Adipocyte (in vitro differentiated cells): Measurements from ENCODE around the gene TNFRSF19.

ENCODE experiments used
- DNase-seq: peaks from one replicate; pipeline ENCODE4 v3.0.0-alpha.2; 2015; ENCODE audit warnings: low read depth
- H3K27me3 ChIP-seq: replicated peaks from 2 replicates; pipeline ENCODE4 v1.7.0; 2013; ENCODE audit warnings: mild to moderate bottlenecking, low read length, moderate library complexity; ENCODE audit not compliant: control insufficient read depth, insufficient read depth
- H3K36me3 ChIP-seq: 2 replicates; pipeline ENCODE4 v1.7.0; 2013; ENCODE audit warnings: low read length, mild to moderate bottlenecking, moderate library complexity; ENCODE audit not compliant: control insufficient read depth, insufficient read depth, severe bottlenecking
- H3K4me1 ChIP-seq: 2 replicates; pipeline ENCODE4 v1.7.0; 2013; ENCODE audit warnings: mild to moderate bottlenecking, low read length, moderate library complexity; ENCODE audit not compliant: control insufficient read depth, insufficient read depth
- H3K4me3 ChIP-seq: 2 replicates; pipeline ENCODE4 v1.7.0; 2013; ENCODE audit warnings: mild to moderate bottlenecking, low read length, moderate library complexity
- H3K9ac ChIP-seq: 2 replicates; pipeline ENCODE4 v1.7.0; 2013; ENCODE audit warnings: mild to moderate bottlenecking, low read length, moderate library complexity
- H3K9me3 ChIP-seq: 2 replicates; pipeline ENCODE4 v1.7.0; 2013; ENCODE audit warnings: mild to moderate bottlenecking, low read length, moderate library complexity; ENCODE audit not compliant: control insufficient read depth

TNFRSF19 gene

GRCh38 chr13:23620613-23621315 lies 50.6 kb downstream of the TNFRSF19 start:
- peaks cover 12% of the 10 kb centered on the region for H3K9me3 ChIP-seq
- H3K4me1 ChIP-seq, result peaks cover 22% of the 10 kb centered on the region
- no peak overlapping the region for H3K4me3 ChIP-seq
- H3K36me3 ChIP-seq, result no peaks in the 10 kb centered on the region
- H3K27me3 ChIP-seq, result no peaks in the 10 kb centered on the region
- H3K9ac ChIP-seq, result no peak overlapping the region
- no peak for DNase-seq

- peak; percentile 48 for DNase-seq
- Histone ChIP-seq H3K9me3 (peaks cover 12% of the 10 kb centered on the region), H3K4me3 (no peak overlapping the region), H3K4me1 (peaks cover 22% of the 10 kb centered on the region), H3K9ac (no peak overlapping the region), H3K27me3 (no peaks in the 10 kb centered on the region), H3K36me3 (no peaks in the 10 kb centered on the region)
Observed at GRCh38 chr13:23621316-23621645, 51.1 kb downstream of the TNFRSF19 start.

- Histone ChIP-seq H3K9ac (no peak overlapping the region), H3K27me3 (no peaks in the 10 kb centered on the region), H3K4me1 (peaks cover 11% of the 10 kb centered on the region), H3K9me3 (peaks cover 12% of the 10 kb centered on the region), H3K4me3 (no peak overlapping the region), H3K36me3 (no peaks in the 10 kb centered on the region)
- DNase-seq, result no peak
Observed at GRCh38 chr13:23622985-23623384, 52.8 kb downstream of the TNFRSF19 start.

DNA sequence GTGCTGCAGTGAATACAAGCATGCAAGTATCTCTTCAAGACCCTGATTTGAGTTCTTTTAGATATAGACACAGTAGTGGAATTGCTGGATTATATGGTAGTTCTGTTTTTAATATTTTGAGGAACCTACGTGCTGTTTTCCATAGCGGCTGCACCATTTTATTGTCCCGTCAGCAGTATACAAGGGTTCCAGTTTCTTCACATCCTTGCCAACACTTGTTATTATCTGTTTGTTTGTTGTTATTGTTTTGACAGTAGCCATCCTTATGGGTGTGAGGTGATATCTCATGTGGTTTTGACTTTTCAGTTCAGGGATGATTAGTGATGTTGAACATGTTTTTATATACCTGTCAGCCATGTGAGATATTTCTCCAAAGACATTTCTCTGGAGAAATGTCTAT lies 53.2 kb downstream of the TNFRSF19 start:
- Histone ChIP-seq H3K9me3 (peaks cover 12% of the 10 kb centered on the region), H3K9ac (no peak overlapping the region), H3K4me3 (no peak overlapping the region), H3K27me3 (no peaks in the 10 kb centered on the region), H3K36me3 (no peaks in the 10 kb centered on the region), H3K4me1 (peaks cover 8% of the 10 kb centered on the region)
- no peak for DNase-seq

- no peak for DNase-seq
- no peak overlapping the region for H3K4me3 ChIP-seq
- H3K9ac ChIP-seq, result no peak overlapping the region
- H3K4me1 ChIP-seq, result no peaks in the 10 kb centered on the region
- H3K27me3 ChIP-seq, result no peaks in the 10 kb centered on the region
- H3K9me3 ChIP-seq, result peaks cover 12% of the 10 kb centered on the region
- H3K36me3 ChIP-seq, result no peaks in the 10 kb centered on the region
Observed at GRCh38 chr13:23626700-23627099, 56.5 kb downstream of the TNFRSF19 start.

DNA sequence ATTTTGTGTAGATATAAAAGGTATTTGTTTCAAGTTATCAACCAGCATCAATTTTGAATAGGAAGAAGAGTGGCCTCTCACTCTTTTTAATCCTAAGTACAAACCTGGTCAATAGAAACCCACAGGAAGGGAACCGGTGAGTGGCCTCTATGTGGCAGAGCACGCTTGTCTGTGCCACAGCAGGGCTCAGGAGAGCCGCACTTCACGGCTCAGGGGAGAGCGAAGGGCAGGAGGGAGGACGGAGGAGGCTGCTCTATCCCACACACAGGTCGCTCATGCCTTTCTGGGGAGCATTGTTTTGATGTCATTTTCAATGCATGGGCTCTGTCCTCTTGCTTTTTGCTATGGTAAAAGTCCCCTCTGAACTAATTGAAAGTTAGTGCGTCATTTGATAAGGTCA lies 57.2 kb downstream of the TNFRSF19 start:
- Histone ChIP-seq H3K4me1 (no peaks in the 10 kb centered on the region), H3K4me3 (no peak overlapping the region), H3K36me3 (no peaks in the 10 kb centered on the region), H3K27me3 (no peaks in the 10 kb centered on the region), H3K9ac (no peak overlapping the region), H3K9me3 (peaks cover 12% of the 10 kb centered on the region)
- no peak for DNase-seq

DNA sequence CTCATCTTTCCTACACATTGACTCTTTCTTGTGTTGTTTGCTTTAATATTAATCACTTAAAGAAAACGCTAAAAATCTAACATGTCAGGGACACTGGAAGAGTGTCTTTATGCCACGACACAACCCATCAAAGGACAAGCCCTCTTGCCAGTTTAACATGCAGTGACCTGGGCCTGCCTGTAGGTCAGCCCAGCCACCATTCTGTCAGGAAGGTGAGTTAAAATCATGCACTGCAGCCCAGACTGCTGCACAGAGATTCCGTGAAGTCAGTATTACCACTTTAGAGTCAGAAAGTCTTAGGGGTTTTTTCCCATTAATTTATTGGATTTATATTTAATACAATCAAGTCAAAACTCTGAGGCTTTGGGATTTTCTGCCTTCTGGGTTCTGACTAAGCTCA lies 58.0 kb downstream of the TNFRSF19 start:
- H3K4me3 ChIP-seq, result no peak overlapping the region
- H3K9me3 ChIP-seq, result peaks cover 8% of the 10 kb centered on the region
- H3K36me3 ChIP-seq, result no peaks in the 10 kb centered on the region
- no peaks in the 10 kb centered on the region for H3K27me3 ChIP-seq
- DNase-seq, result no peak
- no peak overlapping the region for H3K9ac ChIP-seq
- H3K4me1 ChIP-seq, result no peaks in the 10 kb centered on the region

DNA sequence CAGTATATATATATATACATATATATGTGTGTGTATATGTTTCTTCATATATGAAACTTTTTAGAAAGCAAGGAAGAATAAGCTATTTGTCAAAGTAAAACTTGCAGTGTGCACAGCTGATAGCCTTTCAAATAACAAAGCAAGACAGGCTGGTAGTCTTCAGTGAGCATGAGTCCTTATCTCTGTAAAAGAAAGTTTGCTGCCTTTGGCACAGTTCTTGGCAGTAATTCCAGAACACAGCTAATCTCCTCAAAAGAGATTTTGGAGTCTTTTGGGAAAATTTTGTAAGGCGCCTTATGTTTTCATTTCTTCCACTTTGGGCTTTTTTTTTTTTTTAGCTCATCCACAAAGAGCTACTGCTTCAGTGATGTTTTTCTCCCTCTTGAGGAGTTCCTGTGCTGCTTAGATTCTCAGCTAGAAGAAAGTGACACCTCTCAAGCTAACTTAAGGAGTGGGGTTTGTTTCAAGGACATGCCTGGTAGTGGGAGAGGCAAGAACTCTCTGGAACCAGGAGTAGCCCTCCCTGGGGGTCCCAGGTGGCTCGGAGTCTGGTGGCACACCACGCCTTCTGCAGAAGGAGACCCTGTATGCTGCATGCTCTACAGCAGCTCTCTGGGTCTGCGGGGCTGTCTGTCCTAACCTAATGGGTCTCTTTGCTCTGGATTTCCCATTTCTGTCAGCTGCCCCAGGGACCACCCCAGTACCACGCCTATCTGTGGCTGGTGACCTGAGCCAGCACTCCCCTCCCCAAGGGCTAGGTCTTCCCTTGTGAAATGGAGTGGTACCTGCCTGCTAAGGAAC lies 58.8 kb downstream of the TNFRSF19 start:
- H3K27me3 ChIP-seq, result no peaks in the 10 kb centered on the region
- H3K4me1 ChIP-seq, result no peaks in the 10 kb centered on the region
- H3K36me3 ChIP-seq, result no peaks in the 10 kb centered on the region
- H3K9me3 ChIP-seq, result peaks cover 2% of the 10 kb centered on the region
- DNase-seq, result peak; percentile 40
- no peak overlapping the region for H3K9ac ChIP-seq
- H3K4me3 ChIP-seq, result no peak overlapping the region

DNA sequence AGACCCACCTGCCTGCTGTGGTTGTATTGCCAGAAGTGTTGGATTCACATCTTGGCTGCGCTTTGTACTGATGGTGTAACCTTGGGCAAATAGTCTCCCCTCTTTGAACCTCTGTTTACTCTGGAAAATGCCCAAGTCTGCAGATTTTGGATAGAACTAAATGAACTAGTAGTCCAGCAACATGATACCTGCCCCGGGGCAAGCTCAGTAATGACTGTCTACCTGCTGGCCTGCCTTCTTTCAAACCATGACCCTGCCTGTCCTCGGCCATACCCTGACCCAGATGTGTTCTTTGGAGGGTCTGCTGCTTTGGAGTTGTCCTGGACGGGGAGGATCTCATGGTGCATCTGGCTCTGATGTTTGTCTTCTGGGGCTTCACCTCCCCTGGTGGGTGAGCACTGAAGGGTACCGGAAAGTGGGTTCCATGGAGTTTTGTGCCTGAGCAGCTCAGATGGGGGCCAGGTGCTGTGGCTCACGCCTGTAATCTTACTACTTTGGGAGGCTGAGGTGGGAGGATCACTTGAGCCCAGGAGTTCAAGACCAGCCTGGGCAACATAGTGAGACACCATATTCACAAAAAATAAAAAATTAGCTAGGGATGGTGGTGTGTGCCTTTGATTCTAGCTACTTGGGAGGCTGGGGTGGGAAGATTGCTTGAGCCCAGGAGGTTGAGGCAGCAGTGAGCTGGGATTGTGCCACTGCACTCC lies 59.5 kb downstream of the TNFRSF19 start:
- H3K4me3 ChIP-seq, result no peak overlapping the region
- DNase-seq, result no peak
- no peaks in the 10 kb centered on the region for H3K4me1 ChIP-seq
- H3K9ac ChIP-seq, result no peak overlapping the region
- no peaks in the 10 kb centered on the region for H3K9me3 ChIP-seq
- H3K36me3 ChIP-seq, result no peaks in the 10 kb centered on the region
- no peaks in the 10 kb centered on the region for H3K27me3 ChIP-seq

GRCh38 chr13:23630349-23631093 lies 60.3 kb downstream of the TNFRSF19 start:
- no peaks in the 10 kb centered on the region for H3K36me3 ChIP-seq
- no peaks in the 10 kb centered on the region for H3K27me3 ChIP-seq
- H3K4me3 ChIP-seq, result no peak overlapping the region
- no peaks in the 10 kb centered on the region for H3K4me1 ChIP-seq
- H3K9me3 ChIP-seq, result no peaks in the 10 kb centered on the region
- DNase-seq, result no peak
- H3K9ac ChIP-seq, result no peak overlapping the region
